Measurements from ENCODE around the gene RPS3. TPM values are rescaled to one million over a fixed set of nuclear protein-coding genes. Genes with fewer than 3 reads are reported as not detected.

RPS3 gene
- total and polyA plus RNA-seq, 2 of the 13 experiments (the other 11 are each of a cell fraction or from before 2014, with no cell fraction given) = 2,143 to 3,616 TPM

DNA sequence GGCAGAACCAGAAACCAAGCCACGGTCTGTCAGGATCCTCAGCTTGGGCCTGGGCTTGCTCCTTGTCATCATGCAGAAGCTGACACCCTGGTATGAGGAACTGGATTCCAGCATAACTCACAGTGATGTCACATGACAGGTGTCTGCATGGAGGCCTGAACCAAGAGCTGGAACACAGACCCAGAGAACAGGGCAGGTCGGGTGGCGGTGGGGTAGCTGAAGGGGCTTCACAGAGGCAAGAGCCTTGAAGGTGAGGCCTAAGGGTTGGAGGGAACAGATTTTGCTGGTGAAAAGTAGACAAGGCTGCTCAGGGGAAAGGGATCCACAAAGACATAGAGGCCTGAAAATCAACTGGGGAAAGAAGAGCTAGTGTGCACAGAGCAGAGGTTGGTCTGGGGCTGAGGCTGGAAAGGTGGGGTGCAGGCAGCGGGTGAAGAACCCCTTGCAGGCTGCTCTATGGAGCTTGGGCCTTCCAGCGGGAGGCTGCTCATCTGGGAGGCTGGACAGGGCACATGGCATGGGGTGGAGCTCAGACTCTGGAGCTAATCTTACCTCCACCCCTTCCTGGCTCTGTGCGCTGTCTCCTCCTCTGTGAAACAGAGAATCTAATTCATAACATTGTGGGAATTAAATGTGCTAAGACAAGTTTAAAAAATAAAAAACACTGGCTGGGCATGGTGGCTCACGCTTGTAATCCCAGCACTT is 18.4 kb upstream of the RPS3 start (continued):
- TF ChIP-seq IKZF4 (CRISPR knock-in tag; IDR thresholded peaks at IDR 0.05; ENCODE audit: borderline replicate concordance, low read depth, not compliant biosample characterization) (no peak), NFIB (CRISPR knock-in tag; IDR thresholded peaks at IDR 0.05; ENCODE audit: borderline replicate concordance) (no peak), ZNF432 (CRISPR knock-in tag; IDR thresholded peaks at IDR 0.05; ENCODE audit: borderline replicate concordance) (no peak), CCAR2 (optimal IDR thresholded peaks at IDR 0.05; ENCODE audit: low read depth, low read length) (no peak), ZFX (CRISPR knock-in tag; IDR thresholded peaks at IDR 0.05; ENCODE audit: low read depth) (peak; percentile 47), ZNF138 (CRISPR knock-in tag; IDR thresholded peaks at IDR 0.05; ENCODE audit: low read depth) (no peak), HNRNPL (IDR thresholded peaks at IDR 0.05; ENCODE audit: low read depth, low read length) (no peak), ZNF556 (CRISPR knock-in tag; IDR thresholded peaks at IDR 0.05; ENCODE audit: borderline replicate concordance) (no peak), SAP130 (CRISPR knock-in tag; IDR thresholded peaks at IDR 0.05; ENCODE audit: low read depth) (peak; percentile 85), ZNF17 (CRISPR knock-in tag; IDR thresholded peaks at IDR 0.05) (no peak), ZC3H13 (CRISPR knock-in tag; IDR thresholded peaks at IDR 0.05) (no peak), ZNF446 (CRISPR knock-in tag; IDR thresholded peaks at IDR 0.05) (no peak), THAP11 (CRISPR knock-in tag; IDR thresholded peaks at IDR 0.05) (0 out of 2 replicates have a peak, but pooled peaks have one; percentile 20), TGIF2 (CRISPR knock-in tag; IDR thresholded peaks at IDR 0.05) (peak; percentile 89; the same call in 1 of the 2 replicates), ZNF616 (CRISPR knock-in tag; IDR thresholded peaks at IDR 0.05; ENCODE audit: low read depth) (no peak), ZNF354B (CRISPR knock-in tag; IDR thresholded peaks at IDR 0.05) (no peak)
- TF ChIP-seq, protein P1, sequence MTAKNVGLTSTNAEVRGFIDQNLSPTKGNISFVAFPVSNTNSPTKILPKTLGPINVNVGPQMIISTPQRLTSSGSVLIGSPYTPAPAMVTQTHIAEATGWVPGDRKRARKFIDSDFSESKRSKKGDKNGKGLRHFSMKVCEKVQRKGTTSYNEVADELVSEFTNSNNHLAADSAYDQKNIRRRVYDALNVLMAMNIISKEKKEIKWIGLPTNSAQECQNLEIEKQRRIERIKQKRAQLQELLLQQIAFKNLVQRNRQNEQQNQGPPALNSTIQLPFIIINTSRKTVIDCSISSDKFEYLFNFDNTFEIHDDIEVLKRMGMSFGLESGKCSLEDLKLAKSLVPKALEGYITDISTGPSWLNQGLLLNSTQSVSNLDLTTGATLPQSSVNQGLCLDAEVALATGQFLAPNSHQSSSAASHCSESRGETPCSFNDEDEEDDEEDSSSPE (CRISPR knock-in tag; IDR thresholded peaks at IDR 0.05) = no peak
- TF ChIP-seq, protein P2, sequence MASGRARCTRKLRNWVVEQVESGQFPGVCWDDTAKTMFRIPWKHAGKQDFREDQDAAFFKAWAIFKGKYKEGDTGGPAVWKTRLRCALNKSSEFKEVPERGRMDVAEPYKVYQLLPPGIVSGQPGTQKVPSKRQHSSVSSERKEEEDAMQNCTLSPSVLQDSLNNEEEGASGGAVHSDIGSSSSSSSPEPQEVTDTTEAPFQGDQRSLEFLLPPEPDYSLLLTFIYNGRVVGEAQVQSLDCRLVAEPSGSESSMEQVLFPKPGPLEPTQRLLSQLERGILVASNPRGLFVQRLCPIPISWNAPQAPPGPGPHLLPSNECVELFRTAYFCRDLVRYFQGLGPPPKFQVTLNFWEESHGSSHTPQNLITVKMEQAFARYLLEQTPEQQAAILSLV (CRISPR knock-in tag; IDR thresholded peaks at IDR 0.05; ENCODE audit: borderline replicate concordance) = no peak
- TF ChIP-seq, protein P3, sequence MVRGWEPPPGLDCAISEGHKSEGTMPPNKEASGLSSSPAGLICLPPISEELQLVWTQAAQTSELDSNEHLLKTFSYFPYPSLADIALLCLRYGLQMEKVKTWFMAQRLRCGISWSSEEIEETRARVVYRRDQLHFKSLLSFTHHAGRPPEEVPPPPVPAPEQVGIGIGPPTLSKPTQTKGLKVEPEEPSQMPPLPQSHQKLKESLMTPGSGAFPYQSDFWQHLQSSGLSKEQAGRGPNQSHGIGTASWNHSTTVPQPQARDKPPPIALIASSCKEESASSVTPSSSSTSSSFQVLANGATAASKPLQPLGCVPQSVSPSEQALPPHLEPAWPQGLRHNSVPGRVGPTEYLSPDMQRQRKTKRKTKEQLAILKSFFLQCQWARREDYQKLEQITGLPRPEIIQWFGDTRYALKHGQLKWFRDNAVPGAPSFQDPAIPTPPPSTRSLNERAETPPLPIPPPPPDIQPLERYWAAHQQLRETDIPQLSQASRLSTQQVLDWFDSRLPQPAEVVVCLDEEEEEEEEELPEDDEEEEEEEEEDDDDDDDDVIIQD (CRISPR knock-in tag; IDR thresholded peaks at IDR 0.05; ENCODE audit: low read depth) = no peak
- TF ChIP-seq, protein P4, sequence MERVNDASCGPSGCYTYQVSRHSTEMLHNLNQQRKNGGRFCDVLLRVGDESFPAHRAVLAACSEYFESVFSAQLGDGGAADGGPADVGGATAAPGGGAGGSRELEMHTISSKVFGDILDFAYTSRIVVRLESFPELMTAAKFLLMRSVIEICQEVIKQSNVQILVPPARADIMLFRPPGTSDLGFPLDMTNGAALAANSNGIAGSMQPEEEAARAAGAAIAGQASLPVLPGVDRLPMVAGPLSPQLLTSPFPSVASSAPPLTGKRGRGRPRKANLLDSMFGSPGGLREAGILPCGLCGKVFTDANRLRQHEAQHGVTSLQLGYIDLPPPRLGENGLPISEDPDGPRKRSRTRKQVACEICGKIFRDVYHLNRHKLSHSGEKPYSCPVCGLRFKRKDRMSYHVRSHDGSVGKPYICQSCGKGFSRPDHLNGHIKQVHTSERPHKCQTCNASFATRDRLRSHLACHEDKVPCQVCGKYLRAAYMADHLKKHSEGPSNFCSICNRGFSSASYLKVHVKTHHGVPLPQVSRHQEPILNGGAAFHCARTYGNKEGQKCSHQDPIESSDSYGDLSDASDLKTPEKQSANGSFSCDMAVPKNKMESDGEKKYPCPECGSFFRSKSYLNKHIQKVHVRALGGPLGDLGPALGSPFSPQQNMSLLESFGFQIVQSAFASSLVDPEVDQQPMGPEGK (CRISPR knock-in tag; IDR thresholded peaks at IDR 0.05) = no peak
- TF ChIP-seq, protein P5, sequence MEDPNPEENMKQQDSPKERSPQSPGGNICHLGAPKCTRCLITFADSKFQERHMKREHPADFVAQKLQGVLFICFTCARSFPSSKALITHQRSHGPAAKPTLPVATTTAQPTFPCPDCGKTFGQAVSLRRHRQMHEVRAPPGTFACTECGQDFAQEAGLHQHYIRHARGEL (CRISPR knock-in tag; IDR thresholded peaks at IDR 0.05) = no peak
- TF ChIP-seq, protein P6, sequence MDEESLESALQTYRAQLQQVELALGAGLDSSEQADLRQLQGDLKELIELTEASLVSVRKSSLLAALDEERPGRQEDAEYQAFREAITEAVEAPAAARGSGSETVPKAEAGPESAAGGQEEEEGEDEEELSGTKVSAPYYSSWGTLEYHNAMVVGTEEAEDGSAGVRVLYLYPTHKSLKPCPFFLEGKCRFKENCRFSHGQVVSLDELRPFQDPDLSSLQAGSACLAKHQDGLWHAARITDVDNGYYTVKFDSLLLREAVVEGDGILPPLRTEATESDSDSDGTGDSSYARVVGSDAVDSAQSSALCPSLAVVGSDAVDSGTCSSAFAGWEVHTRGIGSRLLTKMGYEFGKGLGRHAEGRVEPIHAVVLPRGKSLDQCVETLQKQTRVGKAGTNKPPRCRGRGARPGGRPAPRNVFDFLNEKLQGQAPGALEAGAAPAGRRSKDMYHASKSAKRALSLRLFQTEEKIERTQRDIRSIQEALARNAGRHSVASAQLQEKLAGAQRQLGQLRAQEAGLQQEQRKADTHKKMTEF (CRISPR knock-in tag; IDR thresholded peaks at IDR 0.05) = peak; percentile 30; the same call in 1 of the 2 replicates

Data from HepG2 (cell line).